K562 (cell line): ENCODE data around the gene ZSCAN22.

Experiments used
- CREB1 ChIP-seq, 2 experiments: sonication (generic) in 1 of 2; formaldehyde crosslinking in 1 of 2; IDR thresholded peaks; 2 replicates each; pipeline versions ENCODE4 v1.6.1 to v1.8.0; 2012 to 2022; ENCODE audit warnings: inconsistent platforms in 1 of 2, mild to moderate bottlenecking in 1 of 2, missing genetic modification reagents in 1 of 2, moderate library complexity in 1 of 2
- GATA2 ChIP-seq: sonication (generic); formaldehyde crosslinking; IDR thresholded peaks from 2 replicates; pipeline ENCODE4 v1.4.0; 2020; ENCODE audit warnings: mild to moderate bottlenecking, missing genetic modification reagents
- HDGF ChIP-seq: fragments of 450-650 bp; IDR thresholded peaks from 2 replicates; pipeline ENCODE4 v1.6.1; 2016
- KAT8 ChIP-seq: fragments of 450-650 bp; IDR thresholded peaks from 2 replicates; pipeline ENCODE4 v1.6.1; 2016; ENCODE audit warnings: low read depth, mild to moderate bottlenecking
- TARDBP ChIP-seq: fragments of 450-650 bp; IDR thresholded peaks from 2 replicates; pipeline ENCODE4 v1.6.1; 2016
- YY1 ChIP-seq, 3 experiments: IDR thresholded peaks; 2 replicates each; pipeline ENCODE4 v1.6.1; 2011; ENCODE audit warnings: low read length in 2 of 3, mild to moderate bottlenecking in 2 of 3, moderate library complexity in 2 of 3, borderline replicate concordance in 1 of 3, control low read depth in 1 of 3, low read depth in 1 of 3; ENCODE audit not compliant: insufficient read depth in 3 of 3, insufficient replicate concordance in 2 of 3, control insufficient read depth in 1 of 3, insufficient read length in 1 of 3; ENCODE audit errors: extremely low read depth in 1 of 3
- ZNF133 ChIP-seq: fragments of 250-450 bp; sonication (Bioruptor Pico); IDR thresholded peaks from 2 replicates; pipeline ENCODE4 v1.4.0; 2020; ENCODE audit warnings: mild to moderate bottlenecking
- ZNF146 ChIP-seq: IDR thresholded peaks from one replicate; pipeline ENCODE4 v1.6.1; 2018; ENCODE audit warnings: missing compliant biosample characterization; ENCODE audit not compliant: unreplicated experiment
- ZNF274 ChIP-seq: IDR thresholded peaks from 2 replicates; pipeline ENCODE4 v1.6.1; 2011; ENCODE audit warnings: low read depth, mild to moderate bottlenecking, low read length, moderate library complexity, borderline replicate concordance
- TF ChIP-seq, protein P1 (sequence below): sonication (generic); formaldehyde crosslinking; IDR thresholded peaks from 2 replicates; pipeline ENCODE4 v1.9.0; 2022; ENCODE audit warnings: mild to moderate bottlenecking, missing genetic modification reagents
- TF ChIP-seq, protein P2 (sequence below), 3 experiments: IDR thresholded peaks in 2 of 3; conservative IDR thresholded peaks in 1 of 3; 2 replicates each; pipeline ENCODE4 v1.5.1; 2011 to 2012; ENCODE audit warnings: low read length in 3 of 3, mild to moderate bottlenecking in 3 of 3, control low read depth in 2 of 3, improper control_type of control experiment in 1 of 3, inconsistent platforms in 1 of 3, low read depth in 1 of 3, mixed read lengths in 1 of 3, moderate library complexity in 1 of 3; ENCODE audit not compliant: insufficient read depth in 2 of 3

DNA sequence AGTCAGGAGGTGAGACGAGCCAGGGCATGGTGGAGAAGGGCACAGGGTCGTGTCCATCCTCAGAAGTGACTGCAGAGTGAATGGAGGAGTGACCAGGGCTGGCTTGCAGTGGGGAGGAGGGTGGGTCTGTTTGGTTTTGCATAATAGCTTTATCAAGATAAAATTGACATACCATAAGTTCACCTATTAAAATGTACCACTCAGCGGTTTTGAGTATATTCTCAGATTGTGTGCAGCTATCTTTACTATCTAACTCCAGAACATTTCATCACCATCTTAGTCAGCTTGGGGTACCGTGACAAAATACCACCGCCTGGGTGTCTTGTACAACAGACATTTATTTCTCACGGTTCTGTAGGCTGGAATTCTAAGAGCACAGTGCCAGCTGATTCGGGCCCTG lies 34.9 kb upstream of the ZSCAN22 start:
- no peak for TF ChIP-seq HDGF
- TF ChIP-seq GATA2: no peak
- no peak for TF ChIP-seq YY1 (IDR thresholded peaks at IDR 0.05; ENCODE audit: borderline replicate concordance in 1 of 3, control insufficient read depth in 1 of 3, extremely low read depth in 1 of 3, insufficient read depth in 3 of 3, insufficient read length in 1 of 3, insufficient replicate concordance in 2 of 3, low read depth in 1 of 3, low read length in 2 of 3)
- TF ChIP-seq ZNF146 (CRISPR knock-in tag): no peak
- TF ChIP-seq TARDBP: no peak
- no peak for TF ChIP-seq CREB1 (IDR thresholded peaks at IDR 0.05)
- TF ChIP-seq CREB1 (CRISPR knock-in tag; IDR thresholded peaks at IDR 0.05): no peak
- no peak for TF ChIP-seq KAT8
- TF ChIP-seq, protein P1, sequence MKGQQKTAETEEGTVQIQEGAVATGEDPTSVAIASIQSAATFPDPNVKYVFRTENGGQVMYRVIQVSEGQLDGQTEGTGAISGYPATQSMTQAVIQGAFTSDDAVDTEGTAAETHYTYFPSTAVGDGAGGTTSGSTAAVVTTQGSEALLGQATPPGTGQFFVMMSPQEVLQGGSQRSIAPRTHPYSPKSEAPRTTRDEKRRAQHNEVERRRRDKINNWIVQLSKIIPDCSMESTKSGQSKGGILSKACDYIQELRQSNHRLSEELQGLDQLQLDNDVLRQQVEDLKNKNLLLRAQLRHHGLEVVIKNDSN (CRISPR knock-in tag): no peak
- no peak for TF ChIP-seq ZNF274
- TF ChIP-seq ZNF133 (CRISPR knock-in tag): no peak
- TF ChIP-seq, protein P2, sequence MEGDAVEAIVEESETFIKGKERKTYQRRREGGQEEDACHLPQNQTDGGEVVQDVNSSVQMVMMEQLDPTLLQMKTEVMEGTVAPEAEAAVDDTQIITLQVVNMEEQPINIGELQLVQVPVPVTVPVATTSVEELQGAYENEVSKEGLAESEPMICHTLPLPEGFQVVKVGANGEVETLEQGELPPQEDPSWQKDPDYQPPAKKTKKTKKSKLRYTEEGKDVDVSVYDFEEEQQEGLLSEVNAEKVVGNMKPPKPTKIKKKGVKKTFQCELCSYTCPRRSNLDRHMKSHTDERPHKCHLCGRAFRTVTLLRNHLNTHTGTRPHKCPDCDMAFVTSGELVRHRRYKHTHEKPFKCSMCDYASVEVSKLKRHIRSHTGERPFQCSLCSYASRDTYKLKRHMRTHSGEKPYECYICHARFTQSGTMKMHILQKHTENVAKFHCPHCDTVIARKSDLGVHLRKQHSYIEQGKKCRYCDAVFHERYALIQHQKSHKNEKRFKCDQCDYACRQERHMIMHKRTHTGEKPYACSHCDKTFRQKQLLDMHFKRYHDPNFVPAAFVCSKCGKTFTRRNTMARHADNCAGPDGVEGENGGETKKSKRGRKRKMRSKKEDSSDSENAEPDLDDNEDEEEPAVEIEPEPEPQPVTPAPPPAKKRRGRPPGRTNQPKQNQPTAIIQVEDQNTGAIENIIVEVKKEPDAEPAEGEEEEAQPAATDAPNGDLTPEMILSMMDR (IDR thresholded peaks at IDR 0.05 in 2 of 3, conservative IDR thresholded peaks at IDR 0.05 in 1 of 3; ENCODE audit: insufficient read depth in 2 of 3, low read depth in 1 of 3, low read length in 3 of 3): no peak
